NCI-H748 (cell line): Measurements from ENCODE around the gene PPIL6.
A peak's percentile ranks its signal among the peaks of the same experiment; 100 is the strongest.
"Not testable (repeated sequence)": the region's sequence is repeated elsewhere in the genome, so short reads cannot be mapped to it uniquely, and the experiment has no call there.

ENCODE experiments used
- DNase-seq: peaks from one replicate; lab custom pipeline; 2025; ENCODE audit not compliant: unreplicated experiment; lab: John Stamatoyannopoulos, UW

Gene PPIL6

GRCh38 chr6:109369728-109370127, 70.7 kb downstream of the PPIL6 start:
- no peak for DNase-seq

DNA sequence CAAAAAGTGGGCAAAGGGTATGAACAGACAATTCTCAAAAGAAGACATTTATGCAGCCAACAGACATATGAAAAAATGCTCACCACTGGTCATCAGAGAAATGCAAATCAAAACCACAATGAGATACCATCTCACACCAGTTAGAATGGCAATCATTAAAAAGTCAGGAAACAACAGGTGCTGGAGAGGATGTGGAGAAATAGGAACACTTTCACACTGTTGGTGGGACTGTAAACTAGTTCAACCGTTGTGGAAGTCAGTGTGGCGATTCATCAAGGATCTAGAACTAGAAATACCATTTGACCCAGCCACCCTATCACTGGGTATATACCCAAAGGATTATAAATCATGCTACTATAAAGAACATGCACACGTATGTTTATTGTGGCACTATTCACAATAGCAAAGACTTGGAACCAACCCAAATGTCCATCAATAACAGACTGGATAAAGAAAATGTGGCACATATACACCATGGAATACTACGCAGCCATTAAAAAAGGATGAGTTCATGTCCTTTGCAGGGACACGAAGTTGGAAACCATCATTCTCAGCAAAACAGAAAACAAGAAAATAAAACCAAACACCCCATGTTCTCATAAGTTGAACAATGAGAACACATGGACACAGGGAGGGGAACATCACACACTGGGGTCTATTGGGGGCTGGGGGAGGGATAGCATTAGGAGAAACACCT, 75.9 kb downstream of the PPIL6 start:
- DNase-seq = not testable (repeated sequence)

DNA sequence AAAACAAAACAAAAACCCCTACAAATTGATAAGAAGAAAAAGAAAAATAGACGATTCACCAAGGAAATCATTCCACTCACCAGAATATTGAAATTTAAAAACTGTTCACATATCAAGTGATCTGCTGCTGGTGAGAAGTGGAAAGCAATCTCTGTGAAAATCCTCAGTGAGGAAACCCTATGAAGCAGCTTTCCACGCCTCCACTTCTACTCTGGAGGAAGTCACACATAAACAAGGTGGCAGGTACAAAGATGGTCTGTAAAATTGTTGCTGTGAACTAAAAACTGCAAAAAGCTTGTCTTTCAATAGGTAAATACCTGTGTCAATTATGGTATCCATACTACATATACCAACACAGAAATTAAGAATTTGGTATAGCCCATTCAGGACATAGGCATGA, 76.7 kb downstream of the PPIL6 start:
- DNase-seq = no peak

- no peak for DNase-seq
Observed at GRCh38 chr6:109362102-109362884, 78.1 kb downstream of the PPIL6 start.

DNA sequence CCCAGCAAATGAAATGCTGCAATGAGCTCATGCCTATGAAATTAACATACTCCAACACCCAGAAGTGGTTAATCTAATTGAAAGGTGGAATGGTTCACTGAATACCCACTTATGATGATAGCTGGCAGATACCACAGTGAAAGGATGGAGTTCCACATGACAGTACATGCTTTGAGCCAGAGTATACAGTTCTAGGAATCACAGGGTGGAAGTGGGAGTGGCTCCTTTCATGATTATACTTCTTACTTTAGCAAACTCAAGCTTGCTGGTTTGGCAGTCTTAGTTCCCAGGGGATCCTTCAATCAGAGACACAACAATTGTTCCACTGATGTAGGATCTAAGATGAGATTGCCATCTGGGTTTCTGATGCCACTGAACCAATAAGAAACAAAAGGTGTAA, 79.6 kb downstream of the PPIL6 start:
- no peak for DNase-seq

GRCh38 chr6:109360281-109360680, 80.1 kb downstream of the PPIL6 start:
- no peak for DNase-seq

GRCh38 chr6:109359248-109359647, 81.2 kb downstream of the PPIL6 start:
- no peak for DNase-seq

DNA sequence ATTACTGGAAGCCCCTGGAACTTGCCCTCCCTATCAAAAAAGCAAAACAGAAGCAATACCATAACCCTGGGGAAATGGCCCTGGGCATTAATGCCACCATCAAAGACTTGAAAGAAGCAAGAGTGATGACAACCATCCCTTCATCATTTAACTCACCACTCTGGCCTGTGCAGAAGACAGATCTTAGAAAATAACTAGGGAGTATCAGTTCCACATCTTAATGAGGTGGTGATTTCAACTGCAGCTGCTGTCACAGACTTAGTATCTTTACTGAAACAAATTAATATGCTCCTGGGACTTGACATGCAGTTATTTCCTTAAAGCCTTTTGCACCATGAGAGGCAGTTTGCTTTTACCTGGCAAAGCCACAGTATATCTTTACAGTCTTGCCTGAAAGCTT, 82.2 kb downstream of the PPIL6 start:
- no peak for DNase-seq

GRCh38 chr6:109356237-109356636, 84.2 kb downstream of the PPIL6 start:
- no peak for DNase-seq

DNA sequence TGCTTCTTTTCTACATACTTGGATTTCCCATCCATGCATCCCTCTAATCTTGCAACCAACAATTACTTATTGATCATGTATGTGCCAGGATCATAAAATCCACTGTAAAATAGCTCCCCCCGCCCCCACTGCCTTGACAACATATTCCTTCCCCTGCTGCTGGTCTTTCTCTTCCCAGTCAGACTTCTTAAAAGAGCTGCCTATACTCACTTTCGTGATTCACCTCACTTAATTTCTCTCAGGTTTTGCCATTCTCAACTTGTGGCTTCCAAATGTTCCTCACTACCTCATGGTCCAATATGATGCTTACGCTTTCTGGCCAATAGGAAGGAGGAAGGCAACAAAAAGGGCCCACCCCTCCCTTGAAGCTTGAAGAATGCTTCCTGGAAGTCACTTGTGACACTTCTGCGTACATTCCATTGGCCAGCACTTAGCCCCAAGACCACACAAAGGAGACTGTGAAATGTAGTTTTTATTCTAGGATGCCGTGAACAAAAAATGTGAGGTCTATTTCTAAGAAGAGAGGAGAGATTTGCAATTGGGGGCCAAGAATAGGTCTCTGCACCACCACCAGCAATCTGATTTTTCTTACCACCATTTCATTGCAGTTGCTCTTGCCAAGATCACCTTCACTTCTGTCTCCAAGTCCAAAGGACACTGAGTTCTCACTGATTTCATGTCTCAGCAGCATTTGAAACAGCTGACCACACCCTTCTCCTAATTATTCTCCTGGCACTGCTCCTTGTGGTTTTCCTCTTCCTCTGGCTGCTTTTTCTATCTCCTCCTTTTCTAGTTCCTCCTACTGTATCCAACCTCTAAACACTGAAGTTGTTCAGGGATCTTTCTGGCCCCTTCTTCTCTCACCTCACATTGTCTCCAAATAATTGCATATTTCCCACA, 88.9 kb downstream of the PPIL6 start:
- DNase-seq = no peak

- peak; percentile 77 for DNase-seq
Observed at GRCh38 chr6:109349419-109349987, 90.9 kb downstream of the PPIL6 start.

- DNase-seq = no peak
Observed at GRCh38 chr6:109348226-109348625, 92.2 kb downstream of the PPIL6 start.

DNA sequence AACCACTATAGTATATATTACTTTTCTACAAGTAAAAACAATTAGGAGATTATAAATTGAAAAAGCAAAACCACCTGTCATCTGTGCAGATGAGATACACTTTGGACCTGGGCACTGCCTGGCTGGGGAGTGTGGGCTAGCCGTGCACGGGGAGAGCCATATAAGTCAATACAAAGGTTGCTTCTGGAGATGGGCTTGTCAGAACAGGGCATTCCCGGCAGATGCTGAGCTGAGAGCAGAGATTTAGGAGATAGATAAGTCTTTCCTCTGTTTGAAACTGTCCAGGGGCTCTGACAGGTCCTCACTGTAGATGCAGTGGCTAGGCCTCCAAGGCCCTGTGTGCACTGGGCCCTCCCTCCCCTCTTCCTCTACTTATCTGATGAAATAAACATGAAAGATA, 92.6 kb downstream of the PPIL6 start:
- DNase-seq = no peak

DNA sequence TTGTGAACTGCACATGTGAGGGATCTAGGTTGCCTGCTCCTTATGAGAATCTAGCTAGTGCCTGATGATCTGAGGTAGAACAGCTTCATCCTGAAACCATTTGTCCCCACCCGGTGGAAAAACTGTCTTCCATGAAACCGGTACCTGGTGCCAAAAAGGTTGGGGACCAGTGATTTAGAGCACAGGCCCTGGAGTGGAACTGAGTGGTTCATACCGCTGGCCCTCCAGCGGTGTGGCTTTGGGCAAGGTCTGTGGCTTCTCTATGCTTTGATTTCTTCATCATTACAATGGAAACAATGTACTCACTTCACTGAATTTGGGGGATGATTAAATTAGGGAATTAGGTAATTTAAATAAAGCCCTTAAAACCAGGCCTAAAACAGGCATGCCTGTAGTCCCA, 94.4 kb downstream of the PPIL6 start:
- no peak for DNase-seq

GRCh38 chr6:109344226-109344625, 96.2 kb downstream of the PPIL6 start:
- DNase-seq = no peak

DNA sequence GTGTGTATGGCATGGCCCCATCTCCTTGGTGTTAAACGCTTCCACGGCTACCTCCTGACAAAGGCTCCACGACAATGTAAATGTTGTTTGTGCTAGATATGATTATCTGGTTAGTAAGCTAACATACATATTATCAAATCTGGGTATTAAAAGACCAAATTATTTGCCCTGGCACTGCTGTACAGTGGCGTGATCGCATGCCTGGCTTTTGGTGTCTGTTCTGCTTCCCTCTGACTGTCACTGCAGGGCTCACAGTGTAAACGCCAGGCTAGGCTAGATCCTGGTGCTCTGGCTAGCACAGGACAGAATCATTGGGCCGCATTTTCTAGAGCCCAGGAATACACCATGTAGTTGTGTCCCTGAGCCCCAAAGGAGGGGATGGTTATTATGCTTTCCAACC, 96.9 kb downstream of the PPIL6 start:
- no peak for DNase-seq

- no peak for DNase-seq
Observed at GRCh38 chr6:109342911-109343310, 97.5 kb downstream of the PPIL6 start.

GRCh38 chr6:109342506-109342905, 97.9 kb downstream of the PPIL6 start:
- no peak for DNase-seq

DNA sequence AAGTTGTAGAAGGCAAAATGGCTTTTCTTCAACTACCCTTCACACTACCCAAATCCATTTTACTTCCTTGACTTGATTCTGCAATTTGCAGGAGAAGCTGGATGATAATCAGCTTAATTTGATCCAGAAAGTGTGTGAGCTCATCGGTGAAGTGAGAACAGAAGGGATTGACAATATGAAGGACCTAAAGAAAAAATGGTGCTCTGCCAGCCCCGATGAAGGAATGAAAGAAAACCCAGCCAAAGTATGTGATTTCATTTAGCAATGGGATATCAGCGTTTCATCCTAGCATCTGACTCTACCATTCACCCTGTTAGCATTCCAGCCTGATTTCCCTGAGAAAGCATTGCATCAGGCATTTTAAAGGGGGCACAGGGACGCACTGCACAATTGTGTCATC, 99.6 kb downstream of the PPIL6 start:
- no peak for DNase-seq
